Measurements from ENCODE around the gene MED22. TPM values are rescaled to one million over a fixed set of nuclear protein-coding genes. Genes with fewer than 3 reads are reported as not detected.

The MED22 gene
- total and polyA plus RNA-seq, 2 experiments from 2014 or later, result 20.9 to 85.7 TPM

DNA sequence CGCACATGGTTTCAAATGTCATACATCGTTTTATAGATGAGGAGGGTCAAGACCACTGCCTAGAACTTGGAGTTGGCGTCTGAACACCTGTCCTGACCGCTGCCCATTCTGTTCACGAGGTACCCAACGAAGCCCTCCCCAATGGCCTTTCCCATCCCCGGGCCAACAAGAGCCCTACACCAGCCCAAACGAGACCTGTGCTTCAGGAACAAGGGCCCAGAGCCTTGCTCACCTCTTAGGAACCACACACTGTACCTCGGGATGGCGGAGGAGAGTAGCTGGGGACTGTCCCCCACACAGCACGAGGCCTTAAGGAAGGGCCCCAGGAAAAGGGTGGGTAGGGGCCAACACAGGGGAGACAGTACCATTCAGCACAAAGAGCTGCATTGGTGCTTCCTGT is 14.9 kb downstream of the MED22 start (continued):
- TF ChIP-seq, protein P1, sequence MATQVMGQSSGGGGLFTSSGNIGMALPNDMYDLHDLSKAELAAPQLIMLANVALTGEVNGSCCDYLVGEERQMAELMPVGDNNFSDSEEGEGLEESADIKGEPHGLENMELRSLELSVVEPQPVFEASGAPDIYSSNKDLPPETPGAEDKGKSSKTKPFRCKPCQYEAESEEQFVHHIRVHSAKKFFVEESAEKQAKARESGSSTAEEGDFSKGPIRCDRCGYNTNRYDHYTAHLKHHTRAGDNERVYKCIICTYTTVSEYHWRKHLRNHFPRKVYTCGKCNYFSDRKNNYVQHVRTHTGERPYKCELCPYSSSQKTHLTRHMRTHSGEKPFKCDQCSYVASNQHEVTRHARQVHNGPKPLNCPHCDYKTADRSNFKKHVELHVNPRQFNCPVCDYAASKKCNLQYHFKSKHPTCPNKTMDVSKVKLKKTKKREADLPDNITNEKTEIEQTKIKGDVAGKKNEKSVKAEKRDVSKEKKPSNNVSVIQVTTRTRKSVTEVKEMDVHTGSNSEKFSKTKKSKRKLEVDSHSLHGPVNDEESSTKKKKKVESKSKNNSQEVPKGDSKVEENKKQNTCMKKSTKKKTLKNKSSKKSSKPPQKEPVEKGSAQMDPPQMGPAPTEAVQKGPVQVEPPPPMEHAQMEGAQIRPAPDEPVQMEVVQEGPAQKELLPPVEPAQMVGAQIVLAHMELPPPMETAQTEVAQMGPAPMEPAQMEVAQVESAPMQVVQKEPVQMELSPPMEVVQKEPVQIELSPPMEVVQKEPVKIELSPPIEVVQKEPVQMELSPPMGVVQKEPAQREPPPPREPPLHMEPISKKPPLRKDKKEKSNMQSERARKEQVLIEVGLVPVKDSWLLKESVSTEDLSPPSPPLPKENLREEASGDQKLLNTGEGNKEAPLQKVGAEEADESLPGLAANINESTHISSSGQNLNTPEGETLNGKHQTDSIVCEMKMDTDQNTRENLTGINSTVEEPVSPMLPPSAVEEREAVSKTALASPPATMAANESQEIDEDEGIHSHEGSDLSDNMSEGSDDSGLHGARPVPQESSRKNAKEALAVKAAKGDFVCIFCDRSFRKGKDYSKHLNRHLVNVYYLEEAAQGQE (IDR thresholded peaks at IDR 0.05; ENCODE audit: unreplicated experiment), result no peak
- TF ChIP-seq, protein P2, sequence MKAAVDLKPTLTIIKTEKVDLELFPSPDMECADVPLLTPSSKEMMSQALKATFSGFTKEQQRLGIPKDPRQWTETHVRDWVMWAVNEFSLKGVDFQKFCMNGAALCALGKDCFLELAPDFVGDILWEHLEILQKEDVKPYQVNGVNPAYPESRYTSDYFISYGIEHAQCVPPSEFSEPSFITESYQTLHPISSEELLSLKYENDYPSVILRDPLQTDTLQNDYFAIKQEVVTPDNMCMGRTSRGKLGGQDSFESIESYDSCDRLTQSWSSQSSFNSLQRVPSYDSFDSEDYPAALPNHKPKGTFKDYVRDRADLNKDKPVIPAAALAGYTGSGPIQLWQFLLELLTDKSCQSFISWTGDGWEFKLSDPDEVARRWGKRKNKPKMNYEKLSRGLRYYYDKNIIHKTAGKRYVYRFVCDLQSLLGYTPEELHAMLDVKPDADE (IDR thresholded peaks at IDR 0.05), result no peak
- TF ChIP-seq NANOG (IDR thresholded peaks at IDR 0.05; ENCODE audit: borderline replicate concordance), result no peak
- no peak for TF ChIP-seq ZNF114 (CRISPR knock-in tag; IDR thresholded peaks at IDR 0.05)
- no peak for TF ChIP-seq POLR2AphosphoS5 (IDR thresholded peaks at IDR 0.05; ENCODE audit: low read depth)
- TF ChIP-seq STAT1 (IDR thresholded peaks at IDR 0.05; ENCODE audit: unreplicated experiment), result no peak

DNA sequence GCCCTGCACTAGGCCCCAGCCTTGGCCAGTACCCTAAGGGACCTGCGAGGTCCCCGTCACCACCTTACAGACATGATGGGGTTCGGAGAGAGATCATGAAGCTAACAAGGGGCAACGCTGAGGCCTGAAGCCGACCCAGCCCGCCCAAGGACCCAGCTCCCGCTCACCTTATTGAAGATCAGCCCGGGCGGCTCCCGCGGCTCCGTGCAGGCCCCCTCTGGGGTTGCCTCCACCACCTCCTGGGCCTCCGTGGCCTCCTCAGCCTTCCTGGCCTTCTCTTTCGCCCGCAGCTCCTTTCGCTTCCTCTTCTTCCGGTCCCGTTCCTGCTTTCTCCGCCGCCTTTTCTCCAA is 15.6 kb downstream of the MED22 start:
- DNase-seq (ENCODE audit: low spot score) (no peak), ATAC-seq (no peak)
- Histone ChIP-seq H3K4me1 (ENCODE audit: insufficient read depth) (peaks cover 9% of the 10 kb centered on the region), H3K4me2 (no peak overlapping the region), H3K9me2 (ENCODE audit: insufficient read depth) (no peaks in the 10 kb centered on the region), H3F3A (replicated peaks; ENCODE audit: low read depth) (peaks cover 32% of the 10 kb centered on the region), H3K4me3 (no peak overlapping the region), H4K20me1 (replicated peaks; ENCODE audit: insufficient read depth) (peaks cover 12% of the 10 kb centered on the region; the same call in 1 of the 2 replicates), H3K36me3 (ENCODE audit: insufficient read depth) (peaks cover 10% of the 10 kb centered on the region), H3K79me2 (replicated peaks; ENCODE audit: insufficient read depth) (peaks cover 19% of the 10 kb centered on the region), H3K27me3 (ENCODE audit: insufficient read depth) (no peaks in the 10 kb centered on the region), H3K27ac (ENCODE audit: low read depth) (no peak overlapping the region), H2AFZ (no peak overlapping the region)
- Mint-ChIP-seq H3K27me3 (ENCODE audit: insufficient read depth, low read depth, poor library complexity) (peaks cover 30% of the 10 kb centered on the region), H3K36me3 (ENCODE audit: low read depth) (peaks cover 66% of the 10 kb centered on the region), H3K4me1 (peaks cover 16% of the 10 kb centered on the region), H3K4me3 (no peak overlapping the region), H3K9me3 (peaks cover 10% of the 10 kb centered on the region; the same call in 2 of the 3 replicates), H3K27ac (no peak overlapping the region)
- no peak for TF ChIP-seq JUNB (IDR thresholded peaks at IDR 0.05; ENCODE audit: unreplicated experiment)
- TF ChIP-seq, protein P1 (IDR thresholded peaks at IDR 0.05; ENCODE audit: unreplicated experiment), result no peak
